ENCODE measurements around the gene CTLA4. TPM values are rescaled to one million over a fixed set of nuclear protein-coding genes. Genes with fewer than 3 reads are reported as not detected.
A peak's percentile ranks its signal among the peaks of the same experiment; 100 is the strongest.

Gene CTLA4
- total and polyA plus RNA-seq, 7 donors: 0.10 TPM; not detected in 6

- H3K36me3 ChIP-seq (ENCODE audit: insufficient read depth in 1 of 2, low read depth in 1 of 2): no peaks in the 10 kb centered on the region
- peak; percentile 36 to 74 (median 66) for ATAC-seq
- no peak overlapping the region for H3K27ac ChIP-seq
- H3K27me3 ChIP-seq (ENCODE audit: insufficient read depth in 3 of 3, low read length in 2 of 3): no peaks in the 10 kb centered on the region
- intact Hi-C loops (cut with DNase I): no loop called here
- DNase-seq: peak; percentile 25 to 82
- H3K4me3 ChIP-seq: no peak overlapping the region
- no peaks in the 10 kb centered on the region for H3K9me3 ChIP-seq
- TF ChIP-seq CTCF (IDR thresholded peaks at IDR 0.05): no peak
- no peaks in the 10 kb centered on the region for H3K4me1 ChIP-seq
Observed at GRCh38 chr2:203893401-203893800, 25.8 kb downstream of the CTLA4 start.

- no peaks in the 10 kb centered on the region for H3K36me3 ChIP-seq (ENCODE audit: insufficient read depth in 1 of 2, low read depth in 1 of 2)
- H3K27ac ChIP-seq: no peak overlapping the region
- H3K27me3 ChIP-seq (ENCODE audit: insufficient read depth in 3 of 3, low read length in 2 of 3): no peaks in the 10 kb centered on the region
- 46 to 62% (median 48%) methylated on average over 7 of the region's 7 CpGs for WGBS, 3 donors
- DNase-seq (no peak), ATAC-seq (peak in 1 of 4 donors; percentile 45)
- no peaks in the 10 kb centered on the region for H3K9me3 ChIP-seq
- no peak for TF ChIP-seq CTCF (IDR thresholded peaks at IDR 0.05)
- H3K4me1 ChIP-seq: no peaks in the 10 kb centered on the region
- intact Hi-C loops (cut with DNase I): no loop called here
- no peak overlapping the region for H3K4me3 ChIP-seq
Observed at GRCh38 chr2:203893840-203894239, 26.3 kb downstream of the CTLA4 start.

- intact Hi-C loops (cut with DNase I): no loop called here
- H3K9me3 ChIP-seq: no peaks in the 10 kb centered on the region
- no peak overlapping the region for H3K27ac ChIP-seq
- H3K4me3 ChIP-seq: no peak overlapping the region
- WGBS, 3 donors: 92 to 99% (median 97%) methylated on average over 1 of the region's 1 CpG
- no peak for DNase-seq
- no peaks in the 10 kb centered on the region for H3K27me3 ChIP-seq (ENCODE audit: insufficient read depth in 3 of 3, low read length in 2 of 3)
- no peak for TF ChIP-seq CTCF (IDR thresholded peaks at IDR 0.05)
- no peak for ATAC-seq
- H3K36me3 ChIP-seq (ENCODE audit: insufficient read depth in 1 of 2, low read depth in 1 of 2): no peaks in the 10 kb centered on the region
- H3K4me1 ChIP-seq: no peaks in the 10 kb centered on the region
Observed at GRCh38 chr2:203894262-203894661, 26.7 kb downstream of the CTLA4 start.

- 60 to 71% (median 69%) methylated on average over 2 of the region's 2 CpGs for WGBS, 3 donors
- no peak for ATAC-seq
- no peak for TF ChIP-seq CTCF (IDR thresholded peaks at IDR 0.05)
- H3K27me3 ChIP-seq (ENCODE audit: insufficient read depth in 3 of 3, low read length in 2 of 3): no peaks in the 10 kb centered on the region
- intact Hi-C loops (cut with DNase I): no loop called here
- no peak for DNase-seq
- H3K4me3 ChIP-seq: no peak overlapping the region
- no peaks in the 10 kb centered on the region for H3K36me3 ChIP-seq (ENCODE audit: insufficient read depth in 1 of 2, low read depth in 1 of 2)
- no peaks in the 10 kb centered on the region for H3K4me1 ChIP-seq
- H3K9me3 ChIP-seq: peaks cover 6% of the 10 kb centered on the region
- H3K27ac ChIP-seq: no peak overlapping the region
Observed at GRCh38 chr2:203897544-203897943, 30.0 kb downstream of the CTLA4 start.

GRCh38 chr2:203898657-203899056, 31.1 kb downstream of the CTLA4 start:
- WGBS, 3 donors: 32 to 49% (median 37%) methylated on average over 2 of the region's 2 CpGs
- DNase-seq: no peak
- Histone ChIP-seq H3K4me1 (no peaks in the 10 kb centered on the region), H3K4me3 (no peak overlapping the region), H3K27ac (no peak overlapping the region), H3K36me3 (ENCODE audit: insufficient read depth in 1 of 2, low read depth in 1 of 2) (no peaks in the 10 kb centered on the region), H3K27me3 (ENCODE audit: insufficient read depth in 3 of 3, low read length in 2 of 3) (no peaks in the 10 kb centered on the region), H3K9me3 (peaks cover 9% of the 10 kb centered on the region)
- ATAC-seq: no peak
- intact Hi-C loops (cut with DNase I): no loop called here
- TF ChIP-seq CTCF (IDR thresholded peaks at IDR 0.05): no peak
